Stimulated activated CD4-positive, alpha-beta T cell treated with anti-CD3 and anti-CD28 coated beads, Interleukin-12 subunit alpha, Interleukin-12 subunit beta, amount 100 ng/mL, for 48 hours (primary cell): ENCODE measurements around the gene RASA3.
"Not testable (repeated sequence)": the region's sequence is repeated elsewhere in the genome, so short reads cannot be mapped to it uniquely, and the experiment has no call there.

Experiments used
- DNase-seq, 3 donors: peaks; one replicate each; pipeline ENCODE4 v3.0.0-alpha.2; 2020; ENCODE audit warnings: low read depth in 2 of 3, low spot score in 1 of 3

The RASA3 gene

DNA sequence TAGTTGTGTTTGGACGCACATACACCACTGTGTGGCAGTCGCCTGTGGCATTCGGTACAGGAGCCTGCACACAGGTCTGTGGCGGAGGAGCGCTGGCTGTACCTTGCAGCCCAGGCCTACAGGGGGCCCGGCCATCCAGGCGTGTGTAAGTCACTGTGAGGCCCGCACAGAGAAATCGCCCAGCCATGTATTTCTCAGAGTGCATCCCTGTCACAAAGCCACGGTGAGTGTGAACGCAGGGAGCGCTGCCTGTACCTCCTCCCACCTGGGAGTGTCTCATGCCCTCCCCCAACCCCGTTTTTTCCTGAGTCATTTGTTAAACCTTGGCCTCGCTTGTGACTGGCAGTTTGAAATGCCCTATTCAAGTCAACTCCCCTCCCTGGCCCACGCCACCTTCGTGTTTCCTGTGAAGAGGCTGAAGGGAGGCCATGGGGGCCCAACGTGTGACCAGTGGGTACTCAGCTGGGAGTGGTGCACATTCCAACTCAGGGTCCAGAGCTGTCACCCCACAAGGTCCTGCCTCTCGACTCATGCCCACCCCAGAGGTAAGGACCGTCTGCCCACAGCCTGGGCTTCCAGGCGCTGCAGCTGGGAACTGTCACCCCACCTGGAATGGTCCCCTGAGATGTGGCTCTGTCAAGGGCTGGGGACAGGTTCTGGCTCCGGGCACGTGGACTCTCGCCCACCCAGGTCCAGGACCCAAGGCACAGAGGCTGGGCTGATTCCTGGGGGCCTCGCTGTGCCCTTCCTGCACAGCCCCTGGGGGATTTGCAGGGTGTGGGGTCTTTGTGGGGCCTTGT is 11.6 kb upstream of the RASA3 start:
- peak in 1 of 3 donors; percentile 32 for DNase-seq

DNA sequence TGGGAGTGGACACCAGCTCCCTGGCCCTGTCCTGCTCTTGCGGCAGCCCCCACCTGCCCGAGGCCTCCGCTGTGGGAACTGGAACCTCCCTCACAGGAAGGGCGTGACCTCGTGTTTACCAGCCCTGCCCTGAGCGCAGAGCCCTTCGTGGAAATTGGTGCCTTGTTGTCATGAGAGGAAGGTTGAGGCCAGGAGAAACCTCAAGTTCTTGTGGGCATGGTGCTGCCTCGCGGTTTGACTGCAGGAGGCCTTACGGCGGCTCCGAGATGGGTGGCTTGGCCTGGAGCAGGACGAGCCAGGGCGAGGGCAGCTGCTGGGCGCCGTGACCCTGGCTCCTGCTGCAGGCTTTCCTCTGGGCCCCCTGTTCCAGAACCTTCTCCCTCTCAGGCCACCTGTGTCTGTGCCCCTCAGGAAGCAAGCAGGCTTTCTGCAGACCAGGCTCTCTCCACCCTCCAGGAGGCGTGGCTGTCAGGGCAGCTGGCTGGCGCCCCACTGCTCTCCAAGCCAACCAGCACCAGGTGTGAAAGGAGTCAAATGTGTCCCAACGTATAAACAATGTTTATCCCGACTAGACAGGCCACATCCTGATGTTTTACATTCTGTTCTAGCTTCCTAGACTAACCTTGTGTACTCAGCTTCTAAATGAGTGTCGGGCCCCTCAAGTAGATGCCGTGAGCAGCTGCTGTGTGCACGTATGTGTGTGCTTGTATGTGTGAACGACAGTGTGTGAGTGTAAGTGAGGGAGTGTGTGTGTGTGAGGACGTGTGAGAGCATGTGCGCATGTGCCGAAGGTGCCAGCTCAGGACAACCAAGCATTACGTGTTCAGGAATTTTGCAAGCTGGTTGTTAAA is 10.4 kb upstream of the RASA3 start:
- peak in 2 of 3 donors; percentile 37 for DNase-seq

DNA sequence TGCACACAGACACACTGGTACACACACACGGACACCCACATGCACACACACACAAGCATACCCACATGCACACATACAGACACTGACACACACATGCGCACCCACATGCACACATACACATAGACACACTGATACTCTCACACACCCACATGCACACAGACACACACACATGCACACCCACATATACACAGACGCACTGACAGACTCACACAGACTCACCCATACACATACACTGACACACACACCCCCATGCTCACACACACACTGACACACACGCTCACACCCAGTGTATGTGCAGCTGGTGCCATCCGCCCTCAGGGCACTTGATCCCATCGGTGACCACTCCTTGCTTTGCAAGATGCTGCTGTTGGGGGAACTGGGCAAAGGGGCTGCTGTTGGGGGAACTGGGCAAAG is 9.7 kb upstream of the RASA3 start:
- no peak for DNase-seq

DNA sequence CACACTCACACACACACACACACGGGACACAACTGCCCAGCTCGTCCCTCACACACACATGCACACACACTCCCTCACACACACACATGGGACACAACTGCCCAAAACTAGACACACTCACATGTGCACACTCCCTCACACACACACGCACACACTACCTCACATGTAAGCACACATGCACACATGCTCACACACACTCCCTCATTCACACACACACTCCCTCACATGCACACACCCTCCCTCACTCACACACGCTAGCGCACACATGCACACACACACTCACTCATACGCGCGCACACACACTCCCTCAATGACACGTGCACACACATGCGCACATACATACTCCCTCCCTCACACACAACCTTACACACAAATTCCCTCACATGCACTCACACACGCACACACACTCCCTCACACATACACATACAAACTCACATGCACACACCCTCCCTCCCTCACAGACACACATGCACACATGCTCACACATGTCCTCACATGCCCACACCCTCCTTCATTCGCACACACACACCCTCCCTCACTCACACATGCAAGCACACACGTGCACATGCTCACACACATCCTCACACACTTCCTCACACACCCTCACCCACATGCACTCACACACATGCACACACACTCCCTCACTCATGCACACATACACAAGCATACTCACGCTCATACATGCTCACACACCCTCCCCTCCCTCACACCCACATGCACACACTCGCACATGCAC is 9.0 kb upstream of the RASA3 start:
- DNase-seq: no peak

DNA sequence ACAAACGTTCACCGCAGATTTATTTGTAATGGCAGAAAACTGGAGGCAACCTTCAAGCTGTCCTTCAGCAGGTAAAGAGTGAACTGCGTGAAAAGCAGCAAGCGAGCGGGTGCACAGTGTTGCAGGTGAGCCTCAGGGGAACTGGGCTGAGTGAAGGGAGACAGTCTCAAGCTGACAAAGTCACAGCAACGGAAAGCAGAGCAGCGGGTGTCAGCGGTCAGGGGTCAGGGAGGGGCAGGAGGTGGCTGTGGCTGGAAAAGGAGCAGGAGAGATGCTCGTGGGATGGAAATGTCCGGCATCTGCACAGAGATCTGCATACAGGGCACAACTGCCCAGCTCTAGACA is 8.5 kb upstream of the RASA3 start:
- no peak for DNase-seq

DNA sequence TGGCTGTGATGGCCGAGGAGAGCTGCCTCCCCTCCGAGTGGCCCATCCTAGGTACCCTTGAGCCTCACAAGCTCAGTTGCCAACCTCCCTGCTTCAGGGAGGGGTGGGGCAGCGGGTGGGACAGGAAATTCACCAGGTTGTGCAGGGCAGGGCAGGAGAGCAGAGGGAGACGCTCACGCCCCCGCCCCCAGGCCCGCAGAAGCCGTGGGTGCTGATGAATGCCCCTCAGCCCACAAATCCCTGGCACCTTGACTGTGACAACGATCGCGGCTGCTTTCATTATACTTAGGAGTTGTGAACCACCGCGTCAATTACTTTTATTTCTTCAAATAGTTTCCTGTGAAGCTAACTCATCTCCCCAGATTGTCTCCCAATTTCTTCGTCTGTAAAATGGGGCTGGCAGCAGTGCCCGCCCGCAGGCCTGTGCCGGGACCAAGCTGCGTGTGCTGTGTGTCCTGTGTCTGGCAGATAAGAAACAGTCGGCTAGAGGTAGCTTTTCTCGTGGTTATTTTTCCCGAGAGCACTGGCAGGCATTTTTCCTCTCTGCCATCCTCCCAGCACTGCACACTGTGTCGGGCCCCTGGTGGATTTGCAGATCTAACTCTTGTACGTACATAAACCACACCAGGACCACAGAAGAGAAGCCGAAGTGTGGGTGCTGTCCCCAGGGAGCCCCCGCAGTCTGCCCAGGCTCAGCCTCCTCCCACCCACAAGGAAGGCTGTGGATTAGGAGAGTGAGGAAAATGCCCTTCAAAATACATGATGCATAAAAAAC is 7.9 kb upstream of the RASA3 start:
- no peak for DNase-seq

DNA sequence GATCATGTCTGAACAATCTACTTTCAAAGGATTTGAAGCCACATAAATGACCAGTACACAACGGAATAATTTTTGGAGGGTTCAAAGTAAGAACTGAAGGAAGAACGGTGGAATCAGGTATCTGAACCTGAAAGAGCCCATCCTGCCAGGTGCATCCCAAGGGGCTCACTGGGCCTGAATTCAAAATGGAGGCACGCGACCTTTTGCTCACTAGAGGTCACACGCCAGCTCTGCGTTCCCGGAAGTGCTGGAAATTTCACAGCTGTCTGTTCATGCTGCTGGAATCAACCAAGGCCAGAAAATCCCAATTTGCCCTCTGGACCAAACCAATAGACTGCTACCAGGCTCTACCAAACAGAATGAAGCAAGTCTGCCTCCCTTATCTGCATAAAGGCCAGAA is 4.2 kb upstream of the RASA3 start:
- DNase-seq: no peak

DNA sequence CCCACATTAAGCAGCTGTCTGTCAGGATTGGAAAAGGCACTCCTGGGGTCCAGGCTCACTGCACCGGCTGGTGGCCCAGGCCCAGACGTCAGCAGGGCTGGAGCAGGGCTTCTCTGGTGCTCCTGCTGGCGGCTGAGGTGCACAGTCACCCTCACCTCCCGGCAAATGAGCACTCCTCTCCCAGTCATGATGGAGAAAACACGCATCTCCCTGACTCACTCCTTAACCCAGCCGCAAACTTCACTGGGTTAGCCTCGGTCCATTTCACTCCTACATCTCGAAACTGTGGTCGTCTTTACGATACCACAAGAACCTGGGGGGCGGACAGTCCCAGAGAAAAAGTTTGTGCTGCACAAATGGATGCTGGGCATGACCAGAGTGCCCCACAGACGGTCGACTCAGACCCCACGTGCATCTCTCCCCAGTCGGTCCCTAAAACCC is 3.3 kb upstream of the RASA3 start:
- DNase-seq: no peak

DNA sequence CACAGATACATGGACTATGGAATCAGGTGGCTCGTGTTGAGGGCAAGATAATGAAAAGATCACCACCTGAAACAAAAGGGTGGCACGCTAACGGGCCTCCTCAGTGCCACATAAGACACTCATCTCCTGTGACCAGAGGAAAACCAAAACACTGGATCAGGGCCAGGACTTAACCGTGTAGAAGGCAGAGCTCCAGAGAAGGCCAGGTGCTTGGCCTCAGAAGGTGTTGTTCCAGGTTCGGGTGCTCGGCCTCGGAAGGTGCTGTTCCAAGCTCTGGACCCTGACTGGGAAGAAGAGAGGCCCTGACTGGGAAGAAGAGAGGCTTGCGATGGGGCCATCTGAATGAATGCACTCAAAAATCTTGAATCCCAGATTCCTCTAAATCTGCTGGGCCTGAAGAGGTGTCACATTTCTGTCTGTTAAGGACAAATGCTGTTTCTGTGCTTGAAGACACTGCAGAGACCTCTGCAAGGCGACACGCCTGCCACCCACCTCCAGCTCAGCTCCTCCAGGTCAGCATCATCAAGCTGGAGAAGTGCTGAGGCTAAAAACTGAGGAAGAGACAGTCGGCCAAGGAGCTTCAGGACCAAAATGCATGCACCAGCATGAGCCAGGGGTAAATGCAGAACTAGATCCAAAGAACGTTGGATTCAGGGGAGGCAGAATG is 2.7 kb upstream of the RASA3 start:
- no peak for DNase-seq

DNA sequence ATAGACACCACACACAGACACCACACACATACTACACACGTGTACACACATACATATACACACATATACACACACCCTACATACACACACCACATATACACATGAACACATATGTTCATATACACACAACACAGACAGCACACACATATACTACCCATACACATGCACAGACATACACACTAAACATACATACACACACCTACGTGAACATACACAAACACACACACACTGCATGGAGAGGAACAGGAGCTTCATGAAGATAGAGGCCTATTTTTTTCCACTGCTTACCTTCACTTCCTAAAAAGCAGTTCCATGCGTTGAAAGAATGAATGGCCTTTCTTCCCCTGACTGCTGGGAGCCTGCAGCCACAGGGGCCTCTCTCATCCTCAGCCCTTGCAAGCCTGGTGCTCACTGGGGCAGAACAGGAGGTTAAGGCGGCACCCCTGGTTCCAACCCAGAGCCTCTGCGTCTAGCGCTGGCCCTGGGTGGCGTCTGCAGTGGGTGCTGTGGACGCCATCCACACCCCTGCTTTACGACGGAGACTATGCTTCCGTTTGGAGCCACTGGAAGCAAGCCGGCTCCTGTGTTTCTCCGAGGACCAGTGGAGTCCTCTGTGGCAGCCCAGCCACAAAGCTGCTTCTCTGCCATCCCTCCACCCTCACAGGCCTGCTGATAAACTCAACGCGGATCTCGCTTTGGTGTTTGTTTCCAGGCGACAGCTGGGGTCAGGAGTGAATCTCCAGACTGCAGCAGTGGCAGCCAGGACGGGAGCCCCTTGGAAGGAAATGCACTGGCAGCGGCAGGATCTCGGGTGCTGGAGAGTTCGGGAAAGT is 1.9 kb upstream of the RASA3 start:
- DNase-seq: no peak

DNA sequence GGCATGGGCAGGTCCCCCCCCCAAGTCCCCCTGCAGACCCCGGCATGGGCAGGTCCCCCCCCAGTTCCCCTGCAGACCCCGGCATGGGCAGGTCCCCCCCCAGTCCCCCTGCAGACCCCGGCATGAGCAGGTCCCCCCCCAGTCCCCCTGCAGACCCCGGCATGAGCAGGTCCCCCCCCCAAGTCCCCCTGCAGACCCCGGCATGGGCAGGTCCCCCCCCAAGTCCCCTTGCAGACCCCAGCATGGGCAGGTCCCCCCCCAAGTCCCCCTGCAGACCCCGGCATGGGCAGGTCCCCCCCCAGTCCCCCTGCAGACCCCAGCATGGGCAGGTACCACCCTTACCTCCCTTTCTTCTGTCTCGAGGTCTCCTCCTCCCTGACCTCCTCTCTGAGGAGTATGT is 1.1 kb upstream of the RASA3 start:
- not testable (repeated sequence) for DNase-seq

DNA sequence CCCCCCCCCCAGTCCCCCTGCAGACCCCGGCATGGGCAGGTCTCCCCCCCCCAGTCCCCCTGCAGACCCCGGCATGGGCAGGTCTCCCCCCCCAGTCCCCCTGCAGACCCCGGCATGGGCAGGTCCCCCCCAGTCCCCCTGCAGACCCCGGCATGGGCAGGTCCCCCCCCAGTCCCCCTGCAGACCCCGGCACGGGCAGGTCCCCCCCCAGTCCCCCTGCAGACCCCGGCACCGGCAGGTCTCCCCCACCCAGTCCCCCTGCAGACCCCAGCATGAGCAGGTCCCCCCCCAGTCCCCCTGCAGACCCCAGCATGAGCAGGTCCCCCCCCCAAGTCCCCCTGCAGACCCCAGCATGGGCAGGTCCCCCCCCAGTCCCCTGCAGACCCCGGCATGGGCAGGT is 703 bp upstream of the RASA3 start:
- not testable (repeated sequence) for DNase-seq

DNA sequence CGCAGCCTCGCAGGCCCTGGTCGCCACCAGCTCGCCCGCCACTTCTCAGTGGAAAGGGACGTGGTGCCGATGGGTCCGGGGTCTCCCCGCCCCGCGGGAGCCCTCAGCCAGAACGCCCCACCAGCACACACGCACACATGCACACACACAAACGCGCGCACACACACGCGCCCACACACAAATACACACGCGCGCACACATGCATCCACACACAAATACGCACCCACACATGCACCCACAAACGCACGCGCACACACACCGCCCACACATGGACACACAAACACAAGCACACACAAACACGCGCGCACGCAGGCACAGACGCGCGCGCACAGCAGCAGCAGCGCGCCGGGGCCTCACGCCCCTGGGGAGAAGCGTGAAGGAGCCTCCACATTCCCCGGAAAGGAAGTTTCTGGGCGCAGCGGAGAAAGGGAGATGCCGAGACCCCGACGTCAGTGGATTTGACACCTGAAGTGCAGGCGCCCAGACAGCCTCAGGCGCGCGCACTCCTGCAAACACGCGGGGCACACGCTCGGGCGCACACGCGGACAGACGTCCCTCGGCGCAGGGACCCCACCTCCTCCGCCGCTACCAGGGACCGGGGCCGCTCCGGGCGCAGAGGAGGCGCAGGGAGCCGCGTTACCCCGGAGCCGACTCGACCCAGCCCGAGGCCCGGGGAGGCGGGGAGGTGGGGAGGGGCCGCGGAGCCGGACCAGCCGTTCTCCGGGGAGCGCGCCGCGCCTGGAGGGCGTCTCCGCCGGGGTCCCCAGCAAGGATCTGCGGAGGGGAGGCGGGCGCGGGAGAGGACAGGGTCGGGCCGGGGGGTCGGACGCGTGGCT is 622 bp downstream of the RASA3 start:
- DNase-seq: no peak

DNA sequence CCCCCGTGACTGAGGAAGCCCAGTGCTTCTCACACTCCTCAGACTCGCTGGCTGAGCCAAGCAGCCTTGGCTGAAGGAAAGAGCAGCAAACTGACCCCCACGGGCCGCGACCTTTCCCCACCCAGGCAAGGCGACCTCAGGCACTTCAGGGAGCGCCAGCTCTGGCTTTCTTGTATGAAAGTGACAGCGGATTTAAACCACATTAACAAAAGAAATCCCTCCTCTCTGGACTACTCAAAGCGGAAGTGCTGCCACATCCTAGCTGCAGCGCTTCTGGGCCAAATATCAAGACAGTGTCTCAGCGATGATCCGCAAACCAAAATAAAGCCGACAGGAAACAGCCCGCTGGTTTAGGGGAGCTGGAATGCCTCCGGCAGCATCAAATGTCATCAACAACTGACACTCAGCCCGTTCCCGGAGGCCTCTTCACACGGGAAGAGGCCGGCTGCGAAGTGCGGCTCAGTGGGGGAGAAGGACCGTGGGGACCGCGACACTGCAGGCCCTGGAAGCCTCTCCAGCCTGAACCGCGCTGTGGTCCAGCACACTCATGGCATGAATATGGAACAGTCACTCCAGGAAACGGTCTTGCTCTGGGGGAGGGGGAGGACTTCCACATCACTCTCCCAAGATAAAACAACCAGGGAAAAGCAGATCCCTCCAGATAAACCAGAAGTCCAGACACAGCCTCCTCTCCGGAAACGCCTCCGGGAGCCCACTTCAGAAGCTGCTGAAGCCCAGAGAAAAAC is 1.4 kb downstream of the RASA3 start:
- peak in 2 of 3 donors; percentile 45 to 50 for DNase-seq

DNA sequence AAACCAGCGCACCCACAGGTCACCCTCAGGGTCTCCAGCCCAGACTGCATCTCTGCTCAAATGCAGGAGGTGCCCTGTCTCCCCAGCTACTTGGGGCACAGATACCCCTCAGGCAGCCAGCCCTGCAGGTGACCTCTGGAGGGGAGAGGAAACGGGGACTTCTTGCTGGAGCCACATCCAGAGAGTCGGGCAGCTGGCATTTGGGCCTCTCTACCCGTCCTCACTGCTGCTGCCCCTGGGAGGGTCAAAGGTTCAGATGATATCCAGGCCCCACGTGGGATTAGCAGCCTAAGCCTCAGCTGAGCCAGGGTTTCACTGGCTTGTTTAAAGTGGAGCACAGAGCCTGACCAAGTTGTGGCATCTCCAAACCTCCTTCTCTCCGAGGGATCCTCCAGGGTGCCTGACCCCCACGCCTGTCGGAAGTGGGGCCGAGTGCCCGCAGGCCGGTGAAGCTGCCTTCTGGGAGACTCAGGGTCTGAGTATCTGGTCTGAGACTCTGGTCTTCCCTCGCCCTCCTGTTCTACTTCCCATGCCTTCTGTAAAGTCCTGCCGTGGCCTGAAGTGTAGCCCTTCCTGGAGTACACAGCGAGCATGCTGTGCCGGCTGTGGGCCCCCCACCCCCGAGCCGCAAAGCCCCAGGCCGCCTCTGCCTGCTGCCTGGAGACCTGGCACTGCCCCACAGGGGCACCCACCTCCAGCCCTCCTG is 2.1 kb downstream of the RASA3 start:
- no peak for DNase-seq

DNA sequence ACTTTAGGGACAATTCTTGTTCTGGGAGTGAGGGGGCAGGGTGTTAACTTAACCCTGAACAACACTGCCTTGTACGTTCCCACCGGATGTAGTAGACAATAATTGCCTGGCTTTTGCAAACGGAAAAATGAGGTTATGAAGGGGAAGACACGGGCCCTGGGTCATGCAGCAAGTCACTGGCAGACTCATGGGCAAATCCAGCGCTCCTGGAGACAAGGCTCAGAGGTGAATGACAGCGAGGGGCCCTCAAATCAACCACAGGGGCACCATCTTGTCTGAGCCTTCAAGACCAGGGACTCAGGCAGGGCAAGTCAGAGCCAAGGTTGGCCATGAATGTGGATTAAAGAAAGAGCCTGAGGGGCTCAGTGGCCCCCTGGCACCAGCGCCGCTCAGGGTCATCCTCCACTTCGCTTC is 2.8 kb downstream of the RASA3 start:
- DNase-seq: no peak
